Neural cell (in vitro differentiated cells): Measurements from ENCODE around the gene TAS1R2.

Experiments used
- EZH2 ChIP-seq: fragments of 200-600, 300-800 bp; shearing (Covaris generic), sonication (generic); IDR thresholded peaks from 2 replicates; pipeline ENCODE4 v1.6.1; 2014; ENCODE audit warnings: antibody characterized with exemption, low read length, borderline replicate concordance, mild to moderate bottlenecking; ENCODE audit not compliant: insufficient read depth, poor library complexity, severe bottlenecking
- MXI1 ChIP-seq: fragments of 450-650 bp; conservative IDR thresholded peaks from 2 replicates; pipeline ENCODE4 v1.6.1; 2014; ENCODE audit warnings: antibody characterized with exemption, mild to moderate bottlenecking; ENCODE audit not compliant: poor library complexity, severe bottlenecking
- POLR2AphosphoS5 ChIP-seq: IDR thresholded peaks from 2 replicates; pipeline ENCODE4 v1.6.1; 2012
- TAF1 ChIP-seq: IDR thresholded peaks from 2 replicates; pipeline ENCODE4 v1.6.1; 2012; ENCODE audit warnings: low read depth
- TF ChIP-seq, protein P1 (sequence below): fragments of 450-650 bp; IDR thresholded peaks from 2 replicates; pipeline ENCODE4 v1.5.1; 2014; ENCODE audit warnings: antibody characterized with exemption, mild to moderate bottlenecking, moderate library complexity; ENCODE audit not compliant: poor library complexity, severe bottlenecking
- TF ChIP-seq, protein P2 (sequence below): IDR thresholded peaks from 2 replicates; pipeline ENCODE4 v1.6.1; 2012; ENCODE audit warnings: borderline replicate concordance

DNA sequence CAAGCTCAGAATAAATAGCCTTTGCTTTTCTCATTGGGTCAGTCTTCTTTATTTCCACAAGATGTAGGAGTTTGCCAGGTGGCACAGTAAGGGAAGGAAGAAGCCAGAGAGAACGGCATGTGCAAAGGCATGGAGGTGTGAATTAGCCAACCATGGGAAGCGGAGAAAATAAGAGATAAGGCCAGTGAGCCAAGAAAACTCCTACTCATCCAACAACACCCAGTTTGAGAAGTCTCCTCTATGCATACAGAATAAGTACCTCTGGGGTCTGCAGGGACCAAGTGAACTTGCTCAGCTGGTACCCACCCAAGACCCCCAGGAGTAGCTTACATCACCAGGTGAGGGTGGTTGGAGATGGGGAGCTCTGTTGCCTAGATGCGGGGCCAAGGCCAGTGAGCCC is 66.7 kb downstream of the TAS1R2 start:
- TF ChIP-seq POLR2AphosphoS5 (no peak), TAF1 (no peak), EZH2 (no peak), MXI1 (no peak)
- TF ChIP-seq, protein P1, sequence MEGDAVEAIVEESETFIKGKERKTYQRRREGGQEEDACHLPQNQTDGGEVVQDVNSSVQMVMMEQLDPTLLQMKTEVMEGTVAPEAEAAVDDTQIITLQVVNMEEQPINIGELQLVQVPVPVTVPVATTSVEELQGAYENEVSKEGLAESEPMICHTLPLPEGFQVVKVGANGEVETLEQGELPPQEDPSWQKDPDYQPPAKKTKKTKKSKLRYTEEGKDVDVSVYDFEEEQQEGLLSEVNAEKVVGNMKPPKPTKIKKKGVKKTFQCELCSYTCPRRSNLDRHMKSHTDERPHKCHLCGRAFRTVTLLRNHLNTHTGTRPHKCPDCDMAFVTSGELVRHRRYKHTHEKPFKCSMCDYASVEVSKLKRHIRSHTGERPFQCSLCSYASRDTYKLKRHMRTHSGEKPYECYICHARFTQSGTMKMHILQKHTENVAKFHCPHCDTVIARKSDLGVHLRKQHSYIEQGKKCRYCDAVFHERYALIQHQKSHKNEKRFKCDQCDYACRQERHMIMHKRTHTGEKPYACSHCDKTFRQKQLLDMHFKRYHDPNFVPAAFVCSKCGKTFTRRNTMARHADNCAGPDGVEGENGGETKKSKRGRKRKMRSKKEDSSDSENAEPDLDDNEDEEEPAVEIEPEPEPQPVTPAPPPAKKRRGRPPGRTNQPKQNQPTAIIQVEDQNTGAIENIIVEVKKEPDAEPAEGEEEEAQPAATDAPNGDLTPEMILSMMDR = no peak
- TF ChIP-seq, protein P2, sequence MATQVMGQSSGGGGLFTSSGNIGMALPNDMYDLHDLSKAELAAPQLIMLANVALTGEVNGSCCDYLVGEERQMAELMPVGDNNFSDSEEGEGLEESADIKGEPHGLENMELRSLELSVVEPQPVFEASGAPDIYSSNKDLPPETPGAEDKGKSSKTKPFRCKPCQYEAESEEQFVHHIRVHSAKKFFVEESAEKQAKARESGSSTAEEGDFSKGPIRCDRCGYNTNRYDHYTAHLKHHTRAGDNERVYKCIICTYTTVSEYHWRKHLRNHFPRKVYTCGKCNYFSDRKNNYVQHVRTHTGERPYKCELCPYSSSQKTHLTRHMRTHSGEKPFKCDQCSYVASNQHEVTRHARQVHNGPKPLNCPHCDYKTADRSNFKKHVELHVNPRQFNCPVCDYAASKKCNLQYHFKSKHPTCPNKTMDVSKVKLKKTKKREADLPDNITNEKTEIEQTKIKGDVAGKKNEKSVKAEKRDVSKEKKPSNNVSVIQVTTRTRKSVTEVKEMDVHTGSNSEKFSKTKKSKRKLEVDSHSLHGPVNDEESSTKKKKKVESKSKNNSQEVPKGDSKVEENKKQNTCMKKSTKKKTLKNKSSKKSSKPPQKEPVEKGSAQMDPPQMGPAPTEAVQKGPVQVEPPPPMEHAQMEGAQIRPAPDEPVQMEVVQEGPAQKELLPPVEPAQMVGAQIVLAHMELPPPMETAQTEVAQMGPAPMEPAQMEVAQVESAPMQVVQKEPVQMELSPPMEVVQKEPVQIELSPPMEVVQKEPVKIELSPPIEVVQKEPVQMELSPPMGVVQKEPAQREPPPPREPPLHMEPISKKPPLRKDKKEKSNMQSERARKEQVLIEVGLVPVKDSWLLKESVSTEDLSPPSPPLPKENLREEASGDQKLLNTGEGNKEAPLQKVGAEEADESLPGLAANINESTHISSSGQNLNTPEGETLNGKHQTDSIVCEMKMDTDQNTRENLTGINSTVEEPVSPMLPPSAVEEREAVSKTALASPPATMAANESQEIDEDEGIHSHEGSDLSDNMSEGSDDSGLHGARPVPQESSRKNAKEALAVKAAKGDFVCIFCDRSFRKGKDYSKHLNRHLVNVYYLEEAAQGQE = no peak
